Sigmoid colon (tissue), 3 donors: ENCODE data around the gene KLHL29.

Experiments used
- POLR2A ChIP-seq, 2 donors: fragments of 450-650 bp; IDR thresholded peaks; one replicate each; pipeline ENCODE4 v1.6.1; 2016; ENCODE audit warnings: antibody characterized with exemption in 2 of 2, mild to moderate bottlenecking in 2 of 2, moderate library complexity in 2 of 2
- TF ChIP-seq, protein P1 (sequence below), 4 experiments: fragments of 450-650 bp in 3 of 4; fragments of 200-600 bp in 1 of 4; IDR thresholded peaks; one replicate each; pipeline ENCODE4 v1.5.1; 2016 to 2019; ENCODE audit warnings: antibody characterized with exemption in 4 of 4, mild to moderate bottlenecking in 3 of 4, moderate library complexity in 2 of 4

DNA sequence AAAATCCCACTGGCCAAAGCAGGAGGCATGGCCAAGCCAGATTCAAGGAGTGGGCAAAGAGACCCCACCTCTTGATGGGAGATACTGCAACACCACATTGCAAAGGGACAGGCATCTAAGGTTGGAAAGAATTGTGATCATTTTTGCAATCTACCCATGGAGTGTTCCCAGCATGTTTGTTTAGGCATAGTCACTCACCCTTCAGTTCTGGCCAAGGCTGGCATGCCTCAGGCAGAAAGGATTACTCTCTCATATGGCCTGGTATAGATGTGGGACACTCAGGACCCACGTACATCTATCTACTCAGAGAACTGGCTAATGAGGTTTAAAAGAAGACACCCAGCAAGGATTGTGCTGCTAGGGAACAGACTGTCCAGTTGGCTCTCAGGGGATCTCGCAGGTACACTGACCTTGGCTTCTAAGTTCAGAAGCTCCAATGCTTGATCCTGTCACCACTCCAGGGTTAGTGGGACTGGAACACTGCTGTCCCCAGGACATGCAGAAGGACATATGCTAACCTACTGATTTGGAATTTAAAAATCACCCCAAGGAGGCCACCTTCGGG lies 183.7 kb downstream of the KLHL29 start:
- TF ChIP-seq POLR2A (IDR thresholded peaks at IDR 0.05): no peak
- TF ChIP-seq, protein P1, sequence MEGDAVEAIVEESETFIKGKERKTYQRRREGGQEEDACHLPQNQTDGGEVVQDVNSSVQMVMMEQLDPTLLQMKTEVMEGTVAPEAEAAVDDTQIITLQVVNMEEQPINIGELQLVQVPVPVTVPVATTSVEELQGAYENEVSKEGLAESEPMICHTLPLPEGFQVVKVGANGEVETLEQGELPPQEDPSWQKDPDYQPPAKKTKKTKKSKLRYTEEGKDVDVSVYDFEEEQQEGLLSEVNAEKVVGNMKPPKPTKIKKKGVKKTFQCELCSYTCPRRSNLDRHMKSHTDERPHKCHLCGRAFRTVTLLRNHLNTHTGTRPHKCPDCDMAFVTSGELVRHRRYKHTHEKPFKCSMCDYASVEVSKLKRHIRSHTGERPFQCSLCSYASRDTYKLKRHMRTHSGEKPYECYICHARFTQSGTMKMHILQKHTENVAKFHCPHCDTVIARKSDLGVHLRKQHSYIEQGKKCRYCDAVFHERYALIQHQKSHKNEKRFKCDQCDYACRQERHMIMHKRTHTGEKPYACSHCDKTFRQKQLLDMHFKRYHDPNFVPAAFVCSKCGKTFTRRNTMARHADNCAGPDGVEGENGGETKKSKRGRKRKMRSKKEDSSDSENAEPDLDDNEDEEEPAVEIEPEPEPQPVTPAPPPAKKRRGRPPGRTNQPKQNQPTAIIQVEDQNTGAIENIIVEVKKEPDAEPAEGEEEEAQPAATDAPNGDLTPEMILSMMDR (IDR thresholded peaks at IDR 0.05): no peak
